ENCODE results near the gene GNAI2.

GRCh38 chr3:50278880-50279224 is 42.8 kb downstream of the GNAI2 start, which contains the start of gene LSMEM2:
- no peak for TF ChIP-seq EP300 (IDR thresholded peaks at IDR 0.05; ENCODE audit: borderline replicate concordance)
- TF ChIP-seq, protein P1, sequence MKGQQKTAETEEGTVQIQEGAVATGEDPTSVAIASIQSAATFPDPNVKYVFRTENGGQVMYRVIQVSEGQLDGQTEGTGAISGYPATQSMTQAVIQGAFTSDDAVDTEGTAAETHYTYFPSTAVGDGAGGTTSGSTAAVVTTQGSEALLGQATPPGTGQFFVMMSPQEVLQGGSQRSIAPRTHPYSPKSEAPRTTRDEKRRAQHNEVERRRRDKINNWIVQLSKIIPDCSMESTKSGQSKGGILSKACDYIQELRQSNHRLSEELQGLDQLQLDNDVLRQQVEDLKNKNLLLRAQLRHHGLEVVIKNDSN (IDR thresholded peaks at IDR 0.05), result no peak
- no peak for TF ChIP-seq EGR1 (IDR thresholded peaks at IDR 0.05)
- no peak for TF ChIP-seq RAD21 (IDR thresholded peaks at IDR 0.05; ENCODE audit: low read depth)
- TF ChIP-seq, protein P2, sequence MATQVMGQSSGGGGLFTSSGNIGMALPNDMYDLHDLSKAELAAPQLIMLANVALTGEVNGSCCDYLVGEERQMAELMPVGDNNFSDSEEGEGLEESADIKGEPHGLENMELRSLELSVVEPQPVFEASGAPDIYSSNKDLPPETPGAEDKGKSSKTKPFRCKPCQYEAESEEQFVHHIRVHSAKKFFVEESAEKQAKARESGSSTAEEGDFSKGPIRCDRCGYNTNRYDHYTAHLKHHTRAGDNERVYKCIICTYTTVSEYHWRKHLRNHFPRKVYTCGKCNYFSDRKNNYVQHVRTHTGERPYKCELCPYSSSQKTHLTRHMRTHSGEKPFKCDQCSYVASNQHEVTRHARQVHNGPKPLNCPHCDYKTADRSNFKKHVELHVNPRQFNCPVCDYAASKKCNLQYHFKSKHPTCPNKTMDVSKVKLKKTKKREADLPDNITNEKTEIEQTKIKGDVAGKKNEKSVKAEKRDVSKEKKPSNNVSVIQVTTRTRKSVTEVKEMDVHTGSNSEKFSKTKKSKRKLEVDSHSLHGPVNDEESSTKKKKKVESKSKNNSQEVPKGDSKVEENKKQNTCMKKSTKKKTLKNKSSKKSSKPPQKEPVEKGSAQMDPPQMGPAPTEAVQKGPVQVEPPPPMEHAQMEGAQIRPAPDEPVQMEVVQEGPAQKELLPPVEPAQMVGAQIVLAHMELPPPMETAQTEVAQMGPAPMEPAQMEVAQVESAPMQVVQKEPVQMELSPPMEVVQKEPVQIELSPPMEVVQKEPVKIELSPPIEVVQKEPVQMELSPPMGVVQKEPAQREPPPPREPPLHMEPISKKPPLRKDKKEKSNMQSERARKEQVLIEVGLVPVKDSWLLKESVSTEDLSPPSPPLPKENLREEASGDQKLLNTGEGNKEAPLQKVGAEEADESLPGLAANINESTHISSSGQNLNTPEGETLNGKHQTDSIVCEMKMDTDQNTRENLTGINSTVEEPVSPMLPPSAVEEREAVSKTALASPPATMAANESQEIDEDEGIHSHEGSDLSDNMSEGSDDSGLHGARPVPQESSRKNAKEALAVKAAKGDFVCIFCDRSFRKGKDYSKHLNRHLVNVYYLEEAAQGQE (IDR thresholded peaks at IDR 0.05; ENCODE audit: low read depth), result no peak
- TF ChIP-seq CREB1 (IDR thresholded peaks at IDR 0.05; ENCODE audit: low read depth), result no peak
- TF ChIP-seq YY1 (IDR thresholded peaks at IDR 0.05; ENCODE audit: low read depth), result no peak
- TF ChIP-seq CEBPB (IDR thresholded peaks at IDR 0.05), result no peak
- no peak for TF ChIP-seq ZBTB7A (IDR thresholded peaks at IDR 0.05; ENCODE audit: low read depth)
- TF ChIP-seq, protein P3, sequence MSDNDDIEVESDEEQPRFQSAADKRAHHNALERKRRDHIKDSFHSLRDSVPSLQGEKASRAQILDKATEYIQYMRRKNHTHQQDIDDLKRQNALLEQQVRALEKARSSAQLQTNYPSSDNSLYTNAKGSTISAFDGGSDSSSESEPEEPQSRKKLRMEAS (IDR thresholded peaks at IDR 0.05), result no peak
- no peak for TF ChIP-seq TAF1 (IDR thresholded peaks at IDR 0.05; ENCODE audit: low read depth)
- TF ChIP-seq NFIC (IDR thresholded peaks at IDR 0.05), result no peak
- no peak for TF ChIP-seq TCF12 (IDR thresholded peaks at IDR 0.05; ENCODE audit: low read depth)
